NCI-H1436 (cell line): Measurements from ENCODE around the gene HYPK.

Source experiments
- DNase-seq: peaks from one replicate; lab custom pipeline; 2025; lab: John Stamatoyannopoulos, UW

HYPK gene, protein sequence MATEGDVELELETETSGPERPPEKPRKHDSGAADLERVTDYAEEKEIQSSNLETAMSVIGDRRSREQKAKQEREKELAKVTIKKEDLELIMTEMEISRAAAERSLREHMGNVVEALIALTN

DNA sequence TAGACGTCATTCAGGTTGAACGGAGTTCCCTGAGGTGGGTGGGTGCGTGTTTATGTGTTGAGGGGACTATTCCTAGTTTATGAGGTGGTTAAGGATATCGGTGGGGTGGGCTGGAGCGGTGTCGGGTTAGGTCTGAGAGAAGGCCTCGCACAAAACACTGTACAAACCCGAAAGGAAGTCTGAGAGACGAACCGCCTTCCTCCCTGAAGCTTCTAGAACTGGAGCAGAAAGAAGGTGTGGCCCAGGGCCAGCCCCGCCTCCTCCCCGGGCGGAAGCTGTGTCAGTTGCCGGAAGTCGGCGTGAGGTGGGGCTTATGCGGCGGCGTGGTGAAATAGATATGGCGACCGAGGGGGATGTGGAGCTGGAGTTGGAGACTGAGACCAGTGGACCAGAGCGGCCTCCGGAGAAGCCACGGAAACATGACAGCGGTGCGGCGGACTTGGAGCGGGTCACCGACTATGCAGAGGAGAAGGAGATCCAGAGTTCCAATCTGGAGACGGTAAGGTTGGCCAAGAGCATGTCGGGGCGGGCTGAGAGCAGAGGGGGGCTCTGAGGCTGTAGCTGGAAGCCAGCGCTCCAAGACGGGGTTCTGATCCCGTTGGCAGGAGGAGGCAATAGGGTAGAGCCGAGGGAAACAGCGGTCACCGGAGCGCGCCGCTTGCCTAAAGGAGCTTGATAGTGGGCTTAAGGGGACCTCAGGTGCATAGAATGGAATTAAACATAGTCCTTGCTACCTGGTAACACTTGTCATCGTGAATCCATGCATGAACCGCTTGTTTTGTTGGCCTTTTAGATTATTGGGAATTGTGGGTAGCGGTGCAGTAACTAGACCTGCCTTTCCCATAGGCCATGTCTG, at the start of gene HYPK:
Gene HYPK, plus strand, starts transcription at position 314 of the 856 bp plus-strand sequence. Its CDS starts 24 bp downstream, at position 338.
- peak; percentile 88 for DNase-seq

DNA sequence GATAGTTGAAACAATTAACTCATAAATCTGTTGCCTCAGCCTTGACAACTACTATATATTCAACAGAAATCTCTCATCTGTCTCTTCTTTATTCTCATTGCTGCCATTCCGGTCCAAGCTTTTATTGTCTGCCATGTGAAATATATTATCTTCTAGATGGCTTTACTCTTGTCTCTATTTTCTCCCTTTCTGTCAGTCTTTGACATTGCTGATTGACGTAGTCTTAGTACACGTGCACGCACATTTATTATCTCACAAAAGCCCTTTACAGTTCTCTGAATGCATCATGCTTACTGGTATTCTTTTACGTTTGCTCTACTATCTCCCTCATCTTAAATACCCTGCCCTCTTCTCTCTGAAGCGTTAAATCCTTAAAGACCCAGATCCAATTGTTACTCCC, 48.5 kb upstream of the HYPK start:
- DNase-seq = no peak

DNA sequence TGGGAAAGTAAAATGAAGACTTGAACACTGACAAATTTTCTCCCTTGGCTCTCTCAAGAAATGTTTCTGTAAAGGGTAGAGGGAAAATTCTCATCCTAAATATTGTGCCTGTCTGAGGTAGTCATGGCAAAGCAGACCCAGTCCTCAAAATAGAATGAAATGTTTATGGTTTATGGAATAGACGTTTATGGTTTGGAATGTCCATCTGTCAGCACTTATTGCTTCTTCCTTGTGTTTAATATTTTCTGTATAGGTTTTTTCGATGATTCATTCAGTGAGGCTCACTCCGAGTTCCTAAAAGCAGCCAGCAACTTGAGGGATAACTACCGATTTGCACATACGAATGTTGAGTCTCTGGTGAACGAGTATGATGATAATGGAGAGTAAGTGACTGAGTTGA, 37.6 kb upstream of the HYPK start:
- no peak for DNase-seq

DNA sequence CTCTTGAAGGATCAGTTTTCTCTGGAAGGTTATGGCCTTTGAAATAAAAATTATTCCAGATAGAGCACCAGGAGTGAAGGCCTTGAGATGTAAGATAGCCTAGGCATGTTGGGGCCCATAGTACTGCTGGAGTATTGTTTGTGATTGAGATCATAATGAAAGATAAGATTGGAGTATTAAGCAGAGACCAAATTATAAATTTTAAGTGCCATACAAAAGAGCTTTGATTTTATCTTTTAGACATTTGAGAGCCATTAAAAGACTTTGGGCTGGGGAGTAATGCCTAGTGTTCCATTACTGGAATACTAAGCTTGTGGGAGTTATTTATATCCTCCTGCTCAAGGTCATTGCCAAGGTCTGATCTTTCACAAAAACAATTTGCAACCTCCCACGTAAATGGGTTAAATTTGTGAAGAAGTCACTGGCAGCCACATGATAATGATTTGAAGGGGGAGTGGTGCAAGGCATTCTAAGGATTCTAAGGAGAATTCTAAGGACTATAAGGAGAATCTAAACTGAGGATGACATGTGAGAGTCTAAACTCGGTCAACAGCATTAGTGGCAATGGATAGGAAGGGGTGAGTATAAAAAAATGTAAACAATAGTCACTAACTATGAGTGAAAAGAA, 36.5 kb upstream of the HYPK start:
- no peak for DNase-seq

DNA sequence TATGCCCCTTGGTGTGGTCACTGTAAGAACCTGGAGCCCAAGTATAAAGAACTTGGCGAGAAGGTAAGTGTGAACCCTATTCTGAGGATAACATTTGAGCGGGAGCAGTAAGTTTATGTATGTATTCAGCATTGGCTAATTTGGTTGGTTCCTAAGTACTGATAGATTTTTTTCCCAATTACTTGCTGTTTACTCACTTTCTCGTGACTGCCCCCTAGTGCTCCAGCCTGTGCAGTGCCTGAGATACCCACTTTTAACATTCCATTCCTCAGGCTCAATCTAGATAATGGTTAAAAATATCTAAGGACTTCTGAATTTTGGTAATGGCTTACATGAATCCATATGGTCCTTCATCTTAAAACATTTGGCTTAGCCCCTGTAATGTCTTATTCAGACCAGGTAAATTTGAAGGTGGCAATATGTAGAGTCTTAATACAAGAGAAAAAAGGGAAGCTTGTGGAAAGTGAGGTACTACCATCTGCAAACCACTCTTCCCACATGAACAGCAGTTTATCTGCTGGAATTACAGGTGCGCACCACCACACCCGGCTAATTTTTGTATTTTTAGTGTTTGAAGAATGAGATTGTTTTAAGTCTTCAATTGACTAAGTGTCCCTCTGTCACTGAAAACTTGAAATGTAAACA, 30.7 kb upstream of the HYPK start:
- DNase-seq = peak; percentile 26

DNA sequence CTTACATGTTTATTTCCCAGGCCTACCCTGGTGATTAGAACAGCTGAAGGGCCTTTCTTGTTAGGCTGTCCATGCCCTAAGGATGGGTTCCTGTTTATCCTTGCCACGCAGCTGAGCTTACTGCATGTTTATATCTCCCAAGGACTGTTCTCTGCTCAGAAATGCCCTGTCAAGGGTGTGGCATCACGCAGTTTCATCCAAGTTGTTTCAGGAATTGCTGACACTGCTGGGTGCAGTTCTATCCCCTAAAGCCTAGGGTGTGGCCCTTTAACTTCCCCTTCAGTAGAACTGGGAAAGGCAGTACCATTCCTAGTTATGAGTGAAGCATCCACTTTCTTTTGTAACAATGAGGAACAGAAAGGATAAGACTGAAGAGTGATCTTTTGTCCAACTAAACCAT, 28.6 kb upstream of the HYPK start:
- DNase-seq = no peak

DNA sequence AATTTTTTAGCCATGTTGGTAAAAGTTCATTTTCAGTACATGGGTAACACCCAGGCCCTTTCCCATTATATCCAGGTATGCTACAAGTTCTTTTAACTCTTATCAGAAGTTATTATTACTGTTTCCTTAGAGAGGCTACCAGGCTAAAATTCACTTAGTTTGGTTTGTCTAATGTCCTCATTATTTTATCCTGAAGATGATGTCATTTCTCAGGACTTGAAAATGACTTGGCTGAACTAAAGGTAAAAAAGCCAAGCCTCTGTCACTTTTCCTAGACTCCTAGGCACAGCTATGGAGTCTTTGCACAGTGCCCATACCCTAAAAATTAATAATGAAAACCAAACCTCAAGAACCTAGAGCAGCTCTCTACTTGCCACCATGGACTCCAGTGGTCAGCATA, 27.8 kb upstream of the HYPK start:
- DNase-seq = no peak

DNA sequence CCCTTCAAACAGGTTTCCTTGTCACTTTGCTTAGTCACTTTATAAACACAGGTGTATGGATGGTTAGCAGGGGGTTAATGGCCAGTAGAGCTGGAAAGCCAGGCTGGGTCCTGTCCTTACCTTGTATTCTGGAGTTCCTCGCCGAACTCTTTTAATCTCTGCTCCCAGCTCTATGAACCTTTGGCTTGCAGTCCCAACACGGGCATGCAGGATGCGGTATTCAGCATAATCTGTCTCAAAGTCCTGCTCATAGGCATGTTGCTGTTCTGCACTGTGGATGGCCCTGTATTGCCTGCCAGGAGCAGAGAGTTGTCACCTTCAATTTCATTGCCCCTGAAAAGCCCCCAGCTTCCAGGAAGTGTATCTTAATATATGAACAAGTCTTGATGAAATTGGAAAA, 26.3 kb upstream of the HYPK start:
- DNase-seq = no peak

DNA sequence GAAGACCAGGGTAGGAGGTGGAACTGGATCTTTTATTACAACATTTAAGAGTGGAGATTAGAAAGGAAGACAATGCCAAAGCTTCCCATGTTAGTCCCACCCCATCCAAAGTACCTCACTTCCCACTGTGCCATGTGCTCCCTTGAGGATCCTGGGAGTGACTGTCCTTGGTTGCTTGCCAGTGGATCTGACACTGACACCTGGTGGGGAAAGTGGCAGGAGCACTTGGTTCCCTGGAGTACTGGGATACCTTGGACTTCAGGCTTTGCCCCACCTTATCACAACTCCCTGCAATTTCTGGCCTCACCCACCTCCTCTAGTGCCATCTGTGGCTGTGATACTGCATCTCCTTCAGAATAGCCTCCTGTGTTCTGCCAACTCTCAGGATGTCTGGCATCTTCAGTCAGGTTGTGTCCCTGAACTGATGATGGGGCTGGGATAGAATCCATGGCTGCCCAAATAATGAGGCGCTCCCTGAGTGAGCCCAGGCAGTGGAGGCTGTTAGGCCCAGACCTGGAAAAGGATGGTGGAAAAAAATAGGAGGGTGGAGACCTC, 24.9 kb upstream of the HYPK start:
- DNase-seq = peak; percentile 39

DNA sequence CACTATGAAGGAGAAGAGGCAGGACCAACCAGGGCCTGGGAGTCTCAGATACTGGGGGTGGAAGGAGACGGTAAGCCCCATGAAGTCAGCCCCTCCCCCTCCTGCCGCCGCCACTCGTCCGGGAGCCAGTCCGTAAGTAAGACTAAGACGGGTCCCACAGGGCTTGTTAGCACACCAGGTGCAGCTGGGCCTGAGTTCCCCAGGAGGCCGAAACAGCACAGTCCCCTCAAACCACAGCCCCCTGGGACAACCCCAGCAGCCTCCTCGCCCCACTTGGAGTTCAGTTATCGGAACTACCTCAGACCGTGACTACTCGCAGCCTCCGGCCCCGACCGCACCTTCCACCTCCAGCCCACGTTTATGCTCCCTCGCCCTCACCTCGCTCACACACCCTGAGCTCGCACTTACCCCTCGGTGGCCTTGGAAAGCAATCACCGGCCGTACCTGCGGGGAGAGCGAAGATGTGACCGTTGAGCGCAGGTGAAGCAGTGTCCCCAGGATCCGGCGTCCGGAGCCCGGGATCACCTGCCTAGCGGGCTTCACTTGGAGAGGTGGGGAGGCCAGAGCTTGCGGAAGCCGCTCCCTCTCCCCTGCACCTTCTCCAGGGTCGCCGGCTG, 24.2 kb upstream of the HYPK start:
- peak; percentile 88 for DNase-seq

DNA sequence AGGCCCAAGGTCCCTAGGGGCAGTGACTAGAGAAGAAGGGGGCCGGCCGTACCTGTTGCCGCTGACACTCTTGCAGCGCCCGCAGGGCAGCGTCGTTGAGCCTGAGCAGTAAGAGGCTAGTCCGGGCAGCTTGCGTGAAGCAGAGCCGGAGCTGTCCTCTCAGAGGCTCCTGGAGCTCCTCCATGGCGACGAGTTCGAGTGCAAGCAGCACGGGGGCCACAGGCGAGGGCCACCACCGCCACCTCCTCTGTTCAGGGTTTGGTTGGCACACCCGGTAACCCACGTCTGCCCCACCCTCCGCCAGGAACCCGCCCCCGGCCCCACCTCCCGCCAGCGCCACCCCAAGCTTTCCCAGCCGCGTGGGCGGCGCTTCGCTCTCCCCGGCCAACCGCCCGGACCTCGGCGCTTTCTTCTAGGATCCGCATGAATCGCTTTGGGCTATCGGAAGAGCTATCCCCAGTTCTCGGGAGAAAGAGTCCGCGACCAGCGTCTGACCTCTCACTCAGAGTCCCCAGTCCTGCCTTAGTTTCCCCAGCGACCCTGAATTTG, 23.6 kb upstream of the HYPK start, which contains the start of gene ELL3:
Gene ELL3, minus strand, starts transcription at position 249 of the 549 bp plus-strand sequence. Its CDS starts 65 bp downstream, at position 184.
- peak; percentile 76 for DNase-seq

DNA sequence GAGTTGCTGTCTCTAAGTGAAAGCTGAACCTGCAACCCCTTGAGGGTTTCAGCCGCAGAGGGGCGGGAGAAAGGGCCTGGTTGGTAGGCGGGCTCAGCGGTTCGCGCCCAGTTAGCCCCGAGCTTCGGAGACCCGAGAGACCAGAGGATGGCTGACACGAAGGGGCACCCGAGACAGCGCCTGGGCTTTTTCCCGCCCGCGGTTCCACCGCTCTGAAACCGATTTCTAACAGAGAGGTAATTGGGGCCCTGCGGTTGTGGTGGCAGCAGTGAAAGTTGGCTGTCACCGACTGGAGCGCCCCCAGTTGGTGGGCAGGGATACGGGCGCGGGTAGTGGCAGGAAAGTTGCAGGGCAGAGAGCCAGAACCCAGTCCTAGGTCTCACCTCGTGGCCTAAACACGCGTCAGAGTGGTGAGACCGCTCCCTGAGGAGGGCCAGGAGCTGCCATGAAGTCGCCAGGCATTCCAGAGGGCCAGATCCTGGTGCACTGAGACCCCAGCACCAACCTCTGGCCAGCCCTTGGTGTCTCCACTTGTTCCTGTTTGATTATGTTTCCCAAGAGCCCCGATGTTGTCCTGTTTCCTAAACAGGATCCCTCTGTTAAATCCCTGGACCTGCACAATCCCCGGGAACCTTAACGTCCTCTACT, 23.0 kb upstream of the HYPK start:
- DNase-seq = peak; percentile 86

DNA sequence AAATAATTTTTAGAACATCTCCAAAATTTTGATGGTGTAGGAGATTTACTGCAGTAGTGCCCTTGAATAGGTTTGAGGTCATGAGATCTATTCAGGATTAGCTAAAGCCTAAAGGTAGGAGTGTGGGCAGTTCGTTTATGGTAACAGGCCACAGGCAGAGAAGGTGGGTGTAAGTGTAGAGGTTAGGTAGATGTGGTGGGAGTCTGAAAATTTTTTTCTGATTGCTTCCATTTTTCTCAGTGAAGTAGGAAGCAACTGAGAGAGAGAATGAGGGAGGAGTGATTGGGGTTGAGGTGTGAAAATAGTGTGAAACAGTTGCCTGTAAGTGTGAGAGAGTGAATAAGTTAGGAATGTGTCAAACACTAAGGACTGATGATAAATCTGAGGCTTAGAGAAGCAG, 21.4 kb upstream of the HYPK start:
- no peak for DNase-seq

DNA sequence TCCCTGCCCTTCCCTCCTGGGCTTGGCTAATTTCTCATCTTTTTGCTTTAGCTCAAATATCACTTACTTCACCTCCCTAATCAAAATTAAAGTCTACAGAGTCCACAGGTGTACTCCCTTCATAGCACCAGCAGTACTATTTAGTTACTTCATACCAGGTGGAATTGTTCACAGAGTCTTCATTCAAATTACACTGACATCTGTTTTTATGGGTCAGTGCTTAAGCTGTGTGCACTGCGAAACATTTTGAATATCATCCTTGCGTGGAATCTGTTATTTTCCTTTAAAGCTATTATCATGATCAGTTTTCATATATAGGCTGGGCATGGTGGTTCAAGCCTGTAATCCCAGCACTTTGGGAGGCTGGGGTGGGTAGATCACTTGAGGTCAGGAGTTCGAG, 11.0 kb upstream of the HYPK start:
- no peak for DNase-seq

DNA sequence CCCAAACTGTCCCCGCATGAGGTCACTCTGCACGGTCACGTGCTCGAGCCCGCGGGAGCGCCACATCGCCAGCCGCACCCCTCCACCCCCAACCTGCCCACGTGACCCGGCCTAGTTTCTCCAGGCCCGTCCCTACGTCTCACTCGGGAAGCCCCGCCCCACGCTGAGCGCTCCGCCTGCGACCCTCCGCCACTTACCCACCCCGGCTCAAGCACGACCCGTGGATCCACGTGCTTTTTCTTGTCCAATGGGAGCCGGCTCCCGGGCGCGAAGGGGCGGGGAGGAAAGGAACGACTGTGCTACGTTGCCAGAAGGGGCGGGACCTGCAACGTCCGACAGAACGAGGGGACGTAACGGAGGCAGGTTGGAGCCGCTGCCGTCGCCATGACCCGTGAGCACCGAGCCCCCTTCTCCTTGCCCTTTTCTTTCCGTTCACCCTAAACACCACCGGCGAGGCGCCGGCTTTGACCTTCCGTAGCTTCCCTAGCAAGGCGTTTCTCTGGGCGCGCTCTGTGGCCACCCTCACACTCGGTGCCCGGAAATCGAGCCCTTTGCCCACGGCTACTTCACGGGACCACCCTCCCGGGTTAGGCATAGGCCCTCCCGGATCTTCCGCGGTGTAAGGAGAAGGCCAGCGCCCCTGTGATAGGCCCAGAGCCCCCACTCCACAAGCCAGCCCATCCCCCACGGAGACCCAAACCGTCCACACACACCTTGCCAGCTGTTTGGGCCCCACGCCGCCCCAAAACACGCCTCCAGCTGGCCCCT, 8.2 kb upstream of the HYPK start, which contains the start of gene SERF2:
Gene SERF2, plus strand, starts transcription at position 328 of the 768 bp plus-strand sequence. Its CDS starts 57 bp downstream, at position 385.
- DNase-seq = peak; percentile 99

DNA sequence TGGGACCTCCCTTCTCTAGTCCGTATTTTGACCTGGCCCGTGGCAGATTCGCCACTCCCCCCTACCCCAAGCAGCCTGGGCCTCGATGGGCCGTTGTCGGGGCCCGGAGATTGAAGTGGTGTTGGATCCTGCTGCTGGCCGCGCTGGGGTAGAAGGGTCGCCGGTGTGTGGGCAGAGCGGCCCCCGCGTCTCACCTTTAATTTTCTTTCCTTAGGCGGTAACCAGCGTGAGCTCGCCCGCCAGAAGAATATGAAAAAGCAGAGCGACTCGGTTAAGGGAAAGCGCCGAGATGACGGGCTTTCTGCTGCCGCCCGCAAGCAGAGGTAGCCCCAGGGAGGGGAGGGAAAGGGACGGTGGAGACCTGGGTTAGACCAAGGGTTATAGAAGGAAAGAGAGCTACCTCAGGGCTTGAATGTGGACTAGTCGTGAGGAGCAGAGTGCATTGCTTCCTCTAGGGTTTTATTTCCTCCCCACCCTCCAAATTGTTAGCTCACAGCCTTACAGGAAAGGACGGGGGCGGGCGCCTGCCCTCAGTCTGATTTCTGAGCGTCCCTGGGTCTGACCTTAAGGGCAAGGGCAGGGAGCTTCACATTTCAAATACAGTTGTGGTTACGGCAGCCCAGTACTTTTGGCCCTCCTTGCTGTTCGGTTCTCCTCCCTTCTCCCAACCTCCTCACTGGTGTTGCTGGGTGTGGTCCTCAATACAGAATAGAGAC, 7.5 kb upstream of the HYPK start:
- DNase-seq = no peak

DNA sequence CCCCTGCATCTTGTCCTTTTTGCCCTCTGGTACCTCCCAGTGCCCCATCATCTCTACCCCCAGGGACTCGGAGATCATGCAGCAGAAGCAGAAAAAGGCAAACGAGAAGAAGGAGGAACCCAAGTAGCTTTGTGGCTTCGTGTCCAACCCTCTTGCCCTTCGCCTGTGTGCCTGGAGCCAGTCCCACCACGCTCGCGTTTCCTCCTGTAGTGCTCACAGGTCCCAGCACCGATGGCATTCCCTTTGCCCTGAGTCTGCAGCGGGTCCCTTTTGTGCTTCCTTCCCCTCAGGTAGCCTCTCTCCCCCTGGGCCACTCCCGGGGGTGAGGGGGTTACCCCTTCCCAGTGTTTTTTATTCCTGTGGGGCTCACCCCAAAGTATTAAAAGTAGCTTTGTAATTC, 6.8 kb upstream of the HYPK start:
- DNase-seq = no peak

DNA sequence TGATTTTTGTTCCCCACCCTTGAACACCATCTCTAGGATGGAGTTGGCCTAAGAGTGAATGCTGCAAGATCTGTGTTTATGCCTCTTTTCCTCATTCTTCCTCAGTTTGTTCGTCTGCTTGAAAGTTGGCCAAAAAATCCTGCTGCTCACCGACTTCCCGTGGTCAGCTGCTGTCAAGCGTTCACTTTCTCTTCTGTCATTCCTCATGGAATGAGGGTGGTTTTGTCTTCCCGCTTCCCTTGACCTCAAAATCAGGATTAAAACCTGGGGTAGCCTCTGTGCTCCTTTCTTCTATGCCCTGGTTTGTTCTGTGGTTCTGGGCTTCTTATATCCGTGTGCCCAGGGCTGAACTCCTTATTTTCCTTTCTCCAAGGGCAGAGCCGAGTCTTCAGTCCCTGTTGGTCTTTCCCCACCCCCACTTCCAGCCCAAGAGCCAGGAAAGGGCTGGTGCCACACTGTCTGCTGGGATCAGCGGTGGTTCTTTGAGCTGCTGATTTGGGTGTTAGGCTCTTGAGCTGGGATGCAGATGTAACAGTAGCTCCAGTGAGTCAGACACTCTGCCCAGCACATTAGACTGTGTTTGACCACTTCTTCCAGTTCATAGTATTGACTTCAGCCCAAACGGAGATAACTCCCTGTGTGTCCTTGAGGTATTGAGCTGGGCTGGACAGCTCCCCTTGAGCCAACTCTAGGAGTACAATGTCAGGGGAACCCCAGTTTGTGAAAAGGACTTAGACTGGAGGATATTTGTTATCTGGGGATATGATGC, 5.9 kb upstream of the HYPK start:
- DNase-seq = no peak

DNA sequence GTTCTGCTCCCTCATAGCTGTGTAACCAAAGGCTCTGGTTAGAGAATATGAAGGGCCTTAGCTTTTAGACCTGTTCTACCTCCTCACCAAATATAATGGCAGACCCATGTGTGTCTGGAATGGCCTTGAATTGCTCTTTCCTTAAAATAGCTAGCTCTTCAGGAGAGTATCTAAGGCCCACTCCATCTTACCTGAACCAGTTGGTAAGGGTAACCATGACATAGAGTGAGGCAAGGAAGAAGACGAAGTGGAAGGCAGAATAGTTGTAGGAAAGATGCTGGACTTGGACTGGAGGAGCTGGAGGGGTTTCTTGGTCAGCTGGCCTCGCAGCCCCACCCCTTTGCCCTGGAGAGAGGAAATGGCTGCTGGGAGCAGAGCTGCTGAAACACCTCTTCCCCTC, 5.2 kb upstream of the HYPK start:
- DNase-seq = no peak
